Kidney epithelial cell (primary cell): Measurements from ENCODE around the gene MIF4GD. TPM values are rescaled to one million over a fixed set of nuclear protein-coding genes. Genes with fewer than 3 reads are reported as not detected.

Experiments used
- DNase-seq: peaks from one replicate; pipeline ENCODE4 v3.0.0-alpha.2; 2010; ENCODE audit warnings: low read depth
- H3K27me3 ChIP-seq: 2 replicates; pipeline ENCODE4 v1.6.0; 2011; ENCODE audit warnings: low read length; ENCODE audit not compliant: control insufficient read depth, insufficient read depth
- H3K36me3 ChIP-seq: 2 replicates; pipeline ENCODE4 v1.5.1; 2011; ENCODE audit warnings: low read length; ENCODE audit not compliant: control insufficient read depth, insufficient read depth
- H3K4me3 ChIP-seq: 2 replicates; pipeline ENCODE4 v1.5.1; 2011; ENCODE audit warnings: low read depth, mild to moderate bottlenecking, control low read depth, low read length
- CTCF ChIP-seq: IDR thresholded peaks from 2 replicates; pipeline ENCODE4 v1.5.1; 2011; ENCODE audit warnings: mild to moderate bottlenecking, moderate library complexity, low read length, control low read depth, inconsistent platforms; ENCODE audit not compliant: insufficient read depth, poor library complexity, severe bottlenecking
- total RNA-seq: library from RNA; depleted of rRNA; stranded (reverse); fragments of >200 nt; gene quantifications from 2 replicates; pipeline ENCODE4 v1.2.3, GENCODE V29; 2015

The MIF4GD gene
- total RNA-seq, 1 donor from 2014 or later = 26.7 TPM

GRCh38 chr17:75315541-75316243, 44.7 kb upstream of the MIF4GD start:
- Histone ChIP-seq H3K36me3 (peaks cover 1% of the 10 kb centered on the region), H3K27me3 (no peaks in the 10 kb centered on the region), H3K4me3 (no peak overlapping the region)
- no peak for TF ChIP-seq CTCF
- DNase-seq = no peak

GRCh38 chr17:75313941-75314551, 43.0 kb upstream of the MIF4GD start:
- H3K4me3 ChIP-seq = no peak overlapping the region
- no peak for DNase-seq
- no peaks in the 10 kb centered on the region for H3K27me3 ChIP-seq
- peaks cover 1% of the 10 kb centered on the region for H3K36me3 ChIP-seq
- TF ChIP-seq CTCF = no peak

GRCh38 chr17:75308732-75309629, 38.0 kb upstream of the MIF4GD start:
- TF ChIP-seq CTCF = no peak
- H3K36me3 ChIP-seq = no peaks in the 10 kb centered on the region
- no peak overlapping the region for H3K4me3 ChIP-seq
- no peak for DNase-seq
- H3K27me3 ChIP-seq = no peaks in the 10 kb centered on the region

- TF ChIP-seq CTCF = no peak
- Histone ChIP-seq H3K4me3 (no peak overlapping the region), H3K27me3 (no peaks in the 10 kb centered on the region), H3K36me3 (no peaks in the 10 kb centered on the region)
- DNase-seq = no peak
These were observed 37.1 kb upstream of the MIF4GD start for GRCh38 chr17:75307957-75308731.

- no peak for TF ChIP-seq CTCF
- no peaks in the 10 kb centered on the region for H3K27me3 ChIP-seq
- no peak overlapping the region for H3K4me3 ChIP-seq
- no peak for DNase-seq
- no peaks in the 10 kb centered on the region for H3K36me3 ChIP-seq
These were observed 30.6 kb upstream of the MIF4GD start for GRCh38 chr17:75301502-75302206.
